Upper lobe of left lung (tissue), 6 donors: ENCODE measurements around the gene MAPK8. TPM values are rescaled to one million over a fixed set of nuclear protein-coding genes. Genes with fewer than 3 reads are reported as not detected.

ENCODE experiments used
- ATAC-seq, 2 donors: fragments of 200-7000 bp; cut with Tn5 transposase; one replicate each; pipeline ENCODE4 v1.9.1; 2022; ENCODE audit warnings: mild to moderate bottlenecking in 2 of 2, moderate library complexity in 2 of 2; ENCODE audit not compliant: low FRiP score in 2 of 2
- DNase-seq, 2 donors: peaks; one replicate each; pipeline ENCODE4 v3.0.0-alpha.2; 2019 to 2020
- H3K27ac ChIP-seq, 4 donors: fragments of 200-600 bp; sonication (generic); one replicate each; pipeline ENCODE4 v1.5.1; 2016 to 2019
- H3K27me3 ChIP-seq, 4 donors: fragments of 200-600 bp; sonication (generic); one replicate each; pipeline ENCODE4 v1.5.1; 2017 to 2019
- H3K36me3 ChIP-seq, 4 donors: fragments of 200-600 bp; sonication (generic); one replicate each; pipeline ENCODE4 v1.5.1; 2016 to 2019
- H3K4me1 ChIP-seq, 4 donors: fragments of 200-600 bp; sonication (generic); one replicate each; pipeline ENCODE4 v1.5.1; 2018 to 2019
- H3K4me3 ChIP-seq, 4 donors: fragments of 200-600 bp; sonication (generic); one replicate each; pipeline ENCODE4 v1.5.1; 2017 to 2019; ENCODE audit warnings: mild to moderate bottlenecking in 2 of 4, moderate library complexity in 1 of 4
- H3K9me3 ChIP-seq, 4 donors: fragments of 200-600 bp; sonication (generic); one replicate each; pipeline ENCODE4 v1.5.1; 2018 to 2019
- CTCF ChIP-seq, 6 experiments: fragments of 450-650 bp in 4 of 6; fragments of 200-600 bp in 2 of 6; sonication (generic) in 2 of 6; IDR thresholded peaks; one replicate each; pipeline ENCODE4 v1.5.1; 2016 to 2019; ENCODE audit warnings: antibody characterized with exemption in 6 of 6
- EP300 ChIP-seq, 4 donors: sonication (generic); formaldehyde crosslinking; IDR thresholded peaks; one replicate each; pipeline ENCODE4 v1.5.1; 2017; ENCODE audit warnings: antibody characterized with exemption in 4 of 4, control low read depth in 2 of 4
- POLR2A ChIP-seq, 4 donors: fragments of 450-650 bp; IDR thresholded peaks; one replicate each; pipeline ENCODE4 v1.5.1; 2016 to 2017; ENCODE audit warnings: antibody characterized with exemption in 4 of 4, mild to moderate bottlenecking in 2 of 4
- POLR2AphosphoS5 ChIP-seq, 2 donors: sonication (generic); formaldehyde crosslinking; IDR thresholded peaks; one replicate each; pipeline ENCODE4 v1.5.1; 2017; ENCODE audit warnings: antibody characterized with exemption in 2 of 2
- WGBS, 2 donors: methylation state at CpG; one replicate each; pipeline ENCODE4 v1.1.5; 2017 to 2018; 5-methylcytosine and 5-hydroxymethylcytosine counted together
- total RNA-seq, 6 donors: library from RNA; depleted of rRNA in 4 of 6; stranded (reverse); fragments of >200 nt in 4 of 6; gene quantifications; one replicate each; pipeline versions ENCODE4 v1.1.0 to v1.2.1, GENCODE V29; 2016 to 2021
- donor health status: DM: no; HTN: no; CAD: no; lungs with moderate emphysema.
- donor health status: DM: no; HTN: yes; CAD: no; lungs with severe emphysema.

MAPK8 gene
- total RNA-seq, 6 donors from 2014 or later: 33.6 to 61.6 (median 46.6) TPM

GRCh38 chr10:48448796-48449195, 142.3 kb downstream of the MAPK8 start:
- WGBS, 2 donors: 93 to 100% methylated on average over 4 of the region's 4 CpGs
- DNase-seq: no peak
- H3K4me1 ChIP-seq: no peaks in the 10 kb centered on the region
- no peak overlapping the region for H3K27ac ChIP-seq
- H3K4me3 ChIP-seq: no peak overlapping the region
- no peak for TF ChIP-seq POLR2A (IDR thresholded peaks at IDR 0.05)
- TF ChIP-seq POLR2AphosphoS5 (IDR thresholded peaks at IDR 0.05): no peak
- TF ChIP-seq CTCF (IDR thresholded peaks at IDR 0.05): no peak
- no peak for TF ChIP-seq EP300 (IDR thresholded peaks at IDR 0.05)
- no peak for ATAC-seq
- H3K27me3 ChIP-seq: no peaks in the 10 kb centered on the region
- H3K36me3 ChIP-seq: no peaks in the 10 kb centered on the region
- no peaks in the 10 kb centered on the region for H3K9me3 ChIP-seq

DNA sequence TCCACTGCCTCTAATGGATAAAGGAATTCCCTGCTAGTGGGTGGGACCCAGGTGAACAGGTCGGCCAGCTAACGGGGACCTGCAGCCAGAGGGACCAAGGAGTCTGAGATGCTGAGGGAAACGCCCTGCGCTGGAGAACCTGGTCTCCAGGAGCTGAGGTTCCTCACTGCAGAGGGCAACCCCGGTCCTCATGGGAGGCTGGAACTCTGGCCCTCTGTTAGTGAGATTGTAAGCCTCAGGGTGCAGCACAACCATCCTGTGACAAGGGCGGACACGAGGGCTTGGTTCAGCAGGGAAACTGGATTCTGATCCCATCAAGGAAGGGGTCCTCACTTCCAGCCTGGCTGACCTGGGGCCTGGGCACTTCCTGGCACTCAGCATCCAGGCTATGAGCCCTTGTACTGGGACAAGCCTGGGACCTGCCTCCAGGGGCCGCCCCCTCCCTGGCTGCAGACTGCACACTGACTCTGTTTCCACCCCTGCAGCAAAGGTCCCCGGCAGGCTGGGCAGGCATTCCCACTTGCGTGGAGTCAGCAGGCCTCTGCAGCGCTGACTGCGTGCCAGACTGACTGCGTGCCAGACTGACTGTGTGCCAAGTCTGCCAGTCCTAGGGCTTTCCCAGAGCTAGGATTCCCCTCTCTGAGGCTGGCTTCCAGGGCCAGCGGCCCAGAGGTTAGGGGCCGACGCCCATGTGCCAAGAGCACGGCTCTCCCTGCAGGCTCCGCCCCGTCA, 143.2 kb downstream of the MAPK8 start:
- Histone ChIP-seq H3K4me1 (peaks cover 0 to 4% (median 0%) of the 10 kb centered on the region in 4 donors), H3K27me3 (no peaks in the 10 kb centered on the region), H3K9me3 (no peaks in the 10 kb centered on the region), H3K27ac (no peak overlapping the region), H3K36me3 (no peaks in the 10 kb centered on the region), H3K4me3 (no peak overlapping the region)
- TF ChIP-seq POLR2A (IDR thresholded peaks at IDR 0.05) (no peak), EP300 (IDR thresholded peaks at IDR 0.05) (no peak), CTCF (IDR thresholded peaks at IDR 0.05) (no peak), POLR2AphosphoS5 (IDR thresholded peaks at IDR 0.05) (no peak)
- WGBS, 2 donors: 88 to 90% methylated on average over 6 to 18 of the region's 19 CpGs
- ATAC-seq: no peak
- no peak for DNase-seq

- Histone ChIP-seq H3K4me1 (peaks cover 0 to 4% (median 0%) of the 10 kb centered on the region in 4 donors), H3K36me3 (no peaks in the 10 kb centered on the region), H3K27ac (no peak overlapping the region), H3K27me3 (no peaks in the 10 kb centered on the region), H3K4me3 (no peak overlapping the region), H3K9me3 (no peaks in the 10 kb centered on the region)
- 95 to 100% methylated on average over 7 to 47 of the region's 49 CpGs for WGBS, 2 donors
- DNase-seq (peak in 1 of 2 donors; percentile 84), ATAC-seq (no peak)
- TF ChIP-seq POLR2AphosphoS5 (IDR thresholded peaks at IDR 0.05): no peak
Measured at GRCh38 chr10:48450233-48450740, 143.8 kb downstream of the MAPK8 start.

DNA sequence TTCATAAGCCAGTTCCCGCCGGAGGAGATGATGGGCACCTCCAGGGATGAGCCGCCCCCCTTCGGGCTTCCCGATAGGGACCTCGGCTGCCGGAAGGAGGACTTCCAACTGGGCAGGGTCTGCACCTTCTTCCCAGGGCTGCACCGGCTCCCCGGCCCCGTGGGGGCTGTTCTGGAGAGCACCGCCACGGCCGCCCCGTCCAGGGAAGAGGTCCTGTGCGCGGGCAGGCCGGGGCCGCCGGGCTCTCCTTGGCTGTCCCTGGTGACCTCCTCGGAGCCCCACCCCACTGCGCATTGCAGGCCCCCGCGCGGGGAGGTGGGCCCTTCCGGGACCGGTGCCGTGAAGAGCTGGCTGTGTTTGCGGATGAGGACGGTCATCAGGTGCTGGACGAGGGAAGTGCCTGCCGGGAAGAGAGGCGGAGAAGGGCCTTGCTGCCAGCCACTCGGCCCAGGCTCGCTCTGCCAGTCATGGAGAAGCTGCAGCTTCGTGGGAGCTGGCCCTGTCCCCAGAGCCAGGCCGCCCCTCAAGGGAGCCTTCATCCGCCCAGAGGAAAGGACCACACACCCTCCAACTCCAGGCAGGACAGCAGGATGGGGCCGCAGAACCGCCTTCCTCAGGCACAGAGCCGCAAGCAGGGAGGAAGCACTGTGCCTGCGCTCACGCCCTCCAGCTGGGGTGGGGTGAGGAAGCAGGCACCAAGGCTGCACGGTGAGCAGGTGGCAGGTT, 144.4 kb downstream of the MAPK8 start:
- DNase-seq: peak in 1 of 2 donors; percentile 83
- no peak for TF ChIP-seq CTCF (IDR thresholded peaks at IDR 0.05)
- no peak for TF ChIP-seq POLR2AphosphoS5 (IDR thresholded peaks at IDR 0.05)
- no peak for TF ChIP-seq EP300 (IDR thresholded peaks at IDR 0.05)
- TF ChIP-seq POLR2A (IDR thresholded peaks at IDR 0.05): no peak
- Histone ChIP-seq H3K4me3 (no peak overlapping the region), H3K4me1 (peaks cover 0 to 4% (median 0%) of the 10 kb centered on the region in 4 donors), H3K9me3 (no peaks in the 10 kb centered on the region), H3K27me3 (no peaks in the 10 kb centered on the region), H3K36me3 (no peaks in the 10 kb centered on the region), H3K27ac (no peak overlapping the region)
- no peak for ATAC-seq
- 91 to 98% methylated on average over 9 to 27 of the region's 43 CpGs for WGBS, 2 donors
